Activated naive CD4-positive, alpha-beta T cell treated with anti-CD3 and anti-CD28 coated beads, Interleukin-2, amount 10 ng/mL, durations not matched to agents 7 days and 5 days (primary cell): ENCODE results near the gene CLCN3.
"Not testable (repeated sequence)": the region's sequence is repeated elsewhere in the genome, so short reads cannot be mapped to it uniquely, and the experiment has no call there.

Source experiments
- CTCF ChIA-PET: fragments of 350-600 bp; sonication (Branson Sonifier 250); formaldehyde crosslinking; loops from one replicate; lab custom pipeline; 2021; ENCODE audit warnings: antibody characterized with exemption; lab: Charles Lee
- DNase-seq: peaks from one replicate; pipeline ENCODE4 v3.0.0-alpha.2; 2020
- H3K27ac Mint-ChIP-seq: one replicate; pipeline ENCODE4 v1.8.0; 2021; ENCODE audit warnings: mild to moderate bottlenecking, moderate library complexity, mixed read lengths
- H3K27me3 Mint-ChIP-seq: one replicate; pipeline ENCODE4 v1.8.0; 2021; ENCODE audit warnings: mild to moderate bottlenecking, mixed read lengths
- H3K36me3 Mint-ChIP-seq: one replicate; pipeline ENCODE4 v1.8.0; 2021; ENCODE audit warnings: mixed read lengths
- H3K4me1 Mint-ChIP-seq: one replicate; pipeline ENCODE4 v1.8.0; 2021; ENCODE audit warnings: mixed read lengths
- H3K4me3 Mint-ChIP-seq: one replicate; pipeline ENCODE4 v1.8.0; 2021; ENCODE audit warnings: mild to moderate bottlenecking, moderate library complexity, mixed read lengths
- H3K9me3 Mint-ChIP-seq: one replicate; pipeline ENCODE4 v1.8.0; 2021; ENCODE audit warnings: mixed read lengths

Gene CLCN3

GRCh38 chr4:169727616-169728015 lies 107.2 kb downstream of the CLCN3 start:
- Mint-ChIP-seq H3K27ac (no peak overlapping the region), H3K27me3 (no peaks in the 10 kb centered on the region), H3K9me3 (no peaks in the 10 kb centered on the region), H3K36me3 (peaks cover 11% of the 10 kb centered on the region), H3K4me1 (no peaks in the 10 kb centered on the region), H3K4me3 (no peak overlapping the region)
- CTCF ChIA-PET = interaction anchor here (0.7 to 1.3 kb wide), 3 partner anchors 56 to 313 kb away, joined by 3 to 5 read pairs (median 5); partner anchors contain the start of gene NEK1
- no peak for DNase-seq

GRCh38 chr4:169730564-169730963 lies 110.2 kb downstream of the CLCN3 start:
- no peaks in the 10 kb centered on the region for H3K4me1 Mint-ChIP-seq
- DNase-seq = no peak
- CTCF ChIA-PET = no interaction called here

GRCh38 chr4:169738604-169739003 lies 118.2 kb downstream of the CLCN3 start:
- DNase-seq, H3K4me1 Mint-ChIP-seq, H3K27ac Mint-ChIP-seq, H3K27me3 Mint-ChIP-seq, H3K9me3 Mint-ChIP-seq, H3K4me3 Mint-ChIP-seq, CTCF ChIA-PET: not testable (repeated sequence)
- H3K36me3 Mint-ChIP-seq = peaks cover 36% of the 10 kb centered on the region

More at GRCh38 chr4:169730564-169730963, 110.2 kb downstream of the CLCN3 start:
- peaks cover 13% of the 10 kb centered on the region for H3K36me3 Mint-ChIP-seq
- H3K27ac Mint-ChIP-seq = no peak overlapping the region
- no peaks in the 10 kb centered on the region for H3K9me3 Mint-ChIP-seq
- no peak overlapping the region for H3K4me3 Mint-ChIP-seq
- H3K27me3 Mint-ChIP-seq = no peaks in the 10 kb centered on the region

GRCh38 chr4:169741569-169741968 lies 121.2 kb downstream of the CLCN3 start:
- Mint-ChIP-seq H3K27ac (no peak overlapping the region), H3K36me3 (peaks cover 29% of the 10 kb centered on the region)

GRCh38 chr4:169744601-169745000 lies 124.2 kb downstream of the CLCN3 start:
- Mint-ChIP-seq H3K27ac (no peak overlapping the region), H3K4me1 (no peaks in the 10 kb centered on the region)
- DNase-seq = no peak

More at GRCh38 chr4:169741569-169741968, 121.2 kb downstream of the CLCN3 start:
- no peak for DNase-seq
- Mint-ChIP-seq H3K9me3 (no peaks in the 10 kb centered on the region), H3K4me1 (no peaks in the 10 kb centered on the region), H3K4me3 (no peak overlapping the region), H3K27me3 (no peaks in the 10 kb centered on the region)
- CTCF ChIA-PET = no interaction called here

GRCh38 chr4:169745291-169745690 lies 124.9 kb downstream of the CLCN3 start:
- no peaks in the 10 kb centered on the region for H3K27me3 Mint-ChIP-seq
- CTCF ChIA-PET = interaction anchor here (1.4 kb wide), 1 partner anchor 10 kb away, joined by 3 read pairs; no protein-coding TSS in a partner anchor
- H3K36me3 Mint-ChIP-seq = peaks cover 19% of the 10 kb centered on the region
- no peak overlapping the region for H3K27ac Mint-ChIP-seq
- H3K4me1 Mint-ChIP-seq = no peaks in the 10 kb centered on the region
- H3K4me3 Mint-ChIP-seq = no peak overlapping the region
- no peaks in the 10 kb centered on the region for H3K9me3 Mint-ChIP-seq
- DNase-seq = no peak

More at GRCh38 chr4:169744601-169745000, 124.2 kb downstream of the CLCN3 start:
- CTCF ChIA-PET = interaction anchor here (1.4 kb wide), 1 partner anchor 11 kb away, joined by 3 read pairs; no protein-coding TSS in a partner anchor
- Mint-ChIP-seq H3K27me3 (no peaks in the 10 kb centered on the region), H3K36me3 (peaks cover 19% of the 10 kb centered on the region), H3K4me3 (no peak overlapping the region), H3K9me3 (no peaks in the 10 kb centered on the region)

- DNase-seq = no peak
Observed at GRCh38 chr4:169756971-169757574, 136.7 kb downstream of the CLCN3 start.

GRCh38 chr4:169757575-169758184 lies 137.3 kb downstream of the CLCN3 start, which contains the start of gene HPF1:
TSS of gene HPF1 (minus strand) at chr4:169757944. CDS start at chr4:169757877, 67 bp downstream.
- CTCF ChIA-PET = no interaction called here
- Mint-ChIP-seq H3K27ac (peak within 1 kb of the TSS; percentile 68), H3K4me3 (peak within 1 kb of the TSS; percentile 81), H3K27me3 (peaks cover 27% of the 10 kb centered on the region), H3K9me3 (no peaks in the 10 kb centered on the region), H3K4me1 (peaks cover 26% of the 10 kb centered on the region), H3K36me3 (no peaks in the 10 kb centered on the region)
- peak; percentile 96 for DNase-seq

More at GRCh38 chr4:169756971-169757574, 136.7 kb downstream of the CLCN3 start:
- Mint-ChIP-seq H3K27ac (peak overlapping the region; percentile 33), H3K4me1 (peaks cover 26% of the 10 kb centered on the region), H3K9me3 (no peaks in the 10 kb centered on the region), H3K36me3 (peaks cover 4% of the 10 kb centered on the region), H3K27me3 (peaks cover 27% of the 10 kb centered on the region), H3K4me3 (peak overlapping the region; percentile 81)
- CTCF ChIA-PET = no interaction called here

GRCh38 chr4:169758401-169758962 lies 138.1 kb downstream of the CLCN3 start:
- Mint-ChIP-seq H3K27ac (no peak overlapping the region), H3K27me3 (peaks cover 27% of the 10 kb centered on the region), H3K4me3 (peak overlapping the region; percentile 81), H3K9me3 (no peaks in the 10 kb centered on the region), H3K36me3 (no peaks in the 10 kb centered on the region), H3K4me1 (peaks cover 26% of the 10 kb centered on the region)
- DNase-seq = no peak
- CTCF ChIA-PET = no interaction called here

- no peak for DNase-seq
- H3K4me1 Mint-ChIP-seq = peaks cover 15% of the 10 kb centered on the region
- no peaks in the 10 kb centered on the region for H3K36me3 Mint-ChIP-seq
- CTCF ChIA-PET = no interaction called here
- no peak overlapping the region for H3K27ac Mint-ChIP-seq
- H3K27me3 Mint-ChIP-seq = peaks cover 30% of the 10 kb centered on the region
- H3K9me3 Mint-ChIP-seq = no peaks in the 10 kb centered on the region
- no peak overlapping the region for H3K4me3 Mint-ChIP-seq
Observed at GRCh38 chr4:169761846-169762245, 141.5 kb downstream of the CLCN3 start.

GRCh38 chr4:169765835-169766234 lies 145.5 kb downstream of the CLCN3 start:
- peaks cover 4% of the 10 kb centered on the region for H3K4me1 Mint-ChIP-seq
- H3K27me3 Mint-ChIP-seq = peaks cover 22% of the 10 kb centered on the region
- H3K36me3 Mint-ChIP-seq = no peaks in the 10 kb centered on the region
- DNase-seq = no peak
- H3K4me3 Mint-ChIP-seq = no peak overlapping the region
- H3K9me3 Mint-ChIP-seq = no peaks in the 10 kb centered on the region
- CTCF ChIA-PET = interaction anchor here (1.1 kb wide), 1 partner anchor 26 kb away, joined by 3 read pairs; no protein-coding TSS in a partner anchor
- H3K27ac Mint-ChIP-seq = no peak overlapping the region

GRCh38 chr4:169766741-169767140 lies 146.4 kb downstream of the CLCN3 start:
- Mint-ChIP-seq H3K36me3 (no peaks in the 10 kb centered on the region), H3K9me3 (no peaks in the 10 kb centered on the region), H3K27ac (no peak overlapping the region), H3K4me3 (no peak overlapping the region), H3K4me1 (peaks cover 4% of the 10 kb centered on the region), H3K27me3 (peaks cover 17% of the 10 kb centered on the region)
- CTCF ChIA-PET = interaction anchor here (1.1 kb wide), 1 partner anchor 25 kb away, joined by 3 read pairs; no protein-coding TSS in a partner anchor
- DNase-seq = no peak

- no peak overlapping the region for H3K27ac Mint-ChIP-seq
- CTCF ChIA-PET = no interaction called here
- peaks cover 15% of the 10 kb centered on the region for H3K27me3 Mint-ChIP-seq
- H3K4me1 Mint-ChIP-seq = peaks cover 2% of the 10 kb centered on the region
- no peaks in the 10 kb centered on the region for H3K9me3 Mint-ChIP-seq
- no peaks in the 10 kb centered on the region for H3K36me3 Mint-ChIP-seq
- DNase-seq = no peak
- no peak overlapping the region for H3K4me3 Mint-ChIP-seq
Observed at GRCh38 chr4:169768385-169768784, 148.0 kb downstream of the CLCN3 start.

GRCh38 chr4:169770416-169770815 lies 150.0 kb downstream of the CLCN3 start:
- DNase-seq = no peak
- no peak overlapping the region for H3K27ac Mint-ChIP-seq
- peaks cover 31% of the 10 kb centered on the region for H3K27me3 Mint-ChIP-seq
- H3K4me1 Mint-ChIP-seq = peaks cover 6% of the 10 kb centered on the region
- no peaks in the 10 kb centered on the region for H3K9me3 Mint-ChIP-seq
- no peak overlapping the region for H3K4me3 Mint-ChIP-seq
- CTCF ChIA-PET = no interaction called here
- no peaks in the 10 kb centered on the region for H3K36me3 Mint-ChIP-seq
